ENCODE measurements around the gene NFIX. TPM values are rescaled to one million over a fixed set of nuclear protein-coding genes. Genes with fewer than 3 reads are reported as not detected.

Gene NFIX
- total and polyA plus RNA-seq, 2 of the 13 experiments (the other 11 are each of a cell fraction or from before 2014, with no cell fraction given) = 3.4 to 5.4 TPM

- H2AFZ ChIP-seq (ENCODE audit: low read length) = peak within 1 kb of the TSS; percentile 85
- CTCF ChIA-PET (ENCODE audit: low intra/inter-chr PET ratio, low total read pairs) = no interaction called here
- peak; percentile 83 for FAIRE-seq
- WGBS (ENCODE audit: low lambda C conversion rate) = under 1% methylated on average over 13 of the region's 51 CpGs
- H3K36me3 ChIP-seq (replicated peaks in 1 of 2; ENCODE audit: control insufficient read depth in 1 of 2, insufficient read depth in 2 of 2, low read length in 2 of 2) = peaks cover 4 to 24% of the 10 kb centered on the region in 2 experiments; a peak in 3 of 5 replicates
- H3K9ac ChIP-seq (ENCODE audit: insufficient read depth, low read depth, low read length) = peak within 1 kb of the TSS; percentile 89
- intact Hi-C loops (cut with micrococcal nuclease; ENCODE audit: unreplicated experiment) = loop anchor here (5.0 kb wide), 1 partner anchor 36 kb away; the partner anchor contains the start of genes IER2 and STX10
- peak within 1 kb of the TSS; percentile 95 for H3K4me2 ChIP-seq (ENCODE audit: low read depth, low read length)
- TSS peak; percentile 85 for BruUV-seq (replicated peaks)
- peaks cover 19% of the 10 kb centered on the region for H4K20me1 ChIP-seq (ENCODE audit: insufficient read depth, low read length)
- no peaks in the 10 kb centered on the region for H3K9me3 ChIP-seq (ENCODE audit: low read length)
- peak; percentile 90 for DNase-seq (ENCODE audit: low spot score)
- ATAC-seq = peak; percentile 64
- no peaks in the 10 kb centered on the region; a peak in 1 of 5 replicates for H3K27me3 ChIP-seq (ENCODE audit: control insufficient read depth in 1 of 2, insufficient read depth in 2 of 2, low read length in 2 of 2)
- POLR2A ChIA-PET = interaction anchor here (1.9 to 2.7 kb wide), 2 partner anchors 12 to 47 kb away, joined by 9 to 17 read pairs; no protein-coding TSS in a partner anchor
- peak within 1 kb of the TSS; percentile 94 to 96 (median 95) for H3K4me3 ChIP-seq (replicated peaks in 1 of 3; ENCODE audit: insufficient read depth in 1 of 3, low read depth in 2 of 3, low read length in 3 of 3)
- in situ Hi-C loops (cut with HindIII; ENCODE audit: extremely low pct_ligation_motif_present, low pct_unique_long_range_greater_than_20kb) = loop anchor here (5.0 kb wide), 1 partner anchor 36 kb away; the partner anchor contains the start of genes IER2 and STX10
- peaks cover 35% of the 10 kb centered on the region for H3K4me1 ChIP-seq (ENCODE audit: insufficient read depth, low read length)
- H3K27ac ChIP-seq (ENCODE audit: extremely low read length, insufficient read depth, low read length) = peak within 1 kb of the TSS; percentile 83
- peaks cover 48% of the 10 kb centered on the region for H3K79me2 ChIP-seq (ENCODE audit: insufficient read depth, low read length)
- TF ChIP-seq NFKB2 (CRISPR knock-in tag; IDR thresholded peaks at IDR 0.05; ENCODE audit: borderline replicate concordance) = peak; percentile 56; the same call in 1 of the 2 replicates
- TF ChIP-seq SOX13 (IDR thresholded peaks at IDR 0.05) = no peak
- no peak; a peak in 1 of 4 replicates for TF ChIP-seq SOX13 (CRISPR knock-in tag; conservative IDR thresholded peaks at IDR 0.05 in 1 of 2, IDR thresholded peaks at IDR 0.05 in 1 of 2)
- no peak for TF ChIP-seq FIP1L1 (IDR thresholded peaks at IDR 0.05; ENCODE audit: borderline replicate concordance, insufficient read depth, low read depth, low read length)
- no peak for TF ChIP-seq ZNF75D (CRISPR knock-in tag; IDR thresholded peaks at IDR 0.05; ENCODE audit: borderline replicate concordance)
- TF ChIP-seq ZNF367 (CRISPR knock-in tag; IDR thresholded peaks at IDR 0.05; ENCODE audit: borderline replicate concordance) = no peak
- TF ChIP-seq PRMT3 (CRISPR knock-in tag; IDR thresholded peaks at IDR 0.05; ENCODE audit: borderline replicate concordance, low read depth) = no peak
- no peak for TF ChIP-seq CHD2 (IDR thresholded peaks at IDR 0.05; ENCODE audit: low read depth, low read length)
- TF ChIP-seq GATA4 (IDR thresholded peaks at IDR 0.05; ENCODE audit: borderline replicate concordance, low read depth) = no peak
- no peak for TF ChIP-seq ZNF790 (CRISPR knock-in tag; IDR thresholded peaks at IDR 0.05; ENCODE audit: borderline replicate concordance)
- peak; percentile 98 for TF ChIP-seq MXD4 (CRISPR knock-in tag; IDR thresholded peaks at IDR 0.05)
- peak; percentile 53; the same call in 1 of the 2 replicates for TF ChIP-seq ETV5 (CRISPR knock-in tag; IDR thresholded peaks at IDR 0.05; ENCODE audit: borderline replicate concordance)
- no peak for TF ChIP-seq CERS6 (CRISPR knock-in tag; IDR thresholded peaks at IDR 0.05)
- no peak for TF ChIP-seq SKIL (CRISPR knock-in tag; IDR thresholded peaks at IDR 0.05; ENCODE audit: borderline replicate concordance)
- no peak for TF ChIP-seq PLSCR1 (CRISPR knock-in tag; IDR thresholded peaks at IDR 0.05; ENCODE audit: borderline replicate concordance)
- TF ChIP-seq ZGPAT (CRISPR knock-in tag; IDR thresholded peaks at IDR 0.05) = peak; percentile 85
These were observed 121.3 kb downstream of the NFIX start, which contains the start of gene TRMT1 for GRCh38 chr19:13116282-13117175. TSS of gene TRMT1 (minus strand) at chr19:13116740. CDS start at chr19:13116399, 341 bp downstream.
